ENCODE results near the gene POU6F2. TPM values are rescaled to one million over a fixed set of nuclear protein-coding genes. Genes with fewer than 3 reads are reported as not detected.

POU6F2 gene
- total RNA-seq, 1 donor from 2014 or later, result 7.9 TPM

- Mint-ChIP-seq H3K27ac (ENCODE audit: unreplicated experiment) (no peak overlapping the region), H3K36me3 (ENCODE audit: low read depth) (no peaks in the 10 kb centered on the region), H3K27me3 (ENCODE audit: low read depth) (no peaks in the 10 kb centered on the region)
These were observed 490.6 kb downstream of the POU6F2 start for GRCh38 chr7:39468261-39468660.

GRCh38 chr7:39468808-39469374 lies 491.2 kb downstream of the POU6F2 start:
- no peak overlapping the region for H3K27ac Mint-ChIP-seq (ENCODE audit: unreplicated experiment)
- no peaks in the 10 kb centered on the region for H3K9me3 Mint-ChIP-seq
- no peaks in the 10 kb centered on the region for H3K27me3 Mint-ChIP-seq (ENCODE audit: low read depth)
- H3K4me1 Mint-ChIP-seq, result peaks cover 5% of the 10 kb centered on the region
- no peak for DNase-seq (ENCODE audit: low read depth, low spot score)
- H3K36me3 Mint-ChIP-seq (ENCODE audit: low read depth), result no peaks in the 10 kb centered on the region
- H3K4me3 Mint-ChIP-seq, result no peak overlapping the region
- TF ChIP-seq, protein P1, sequence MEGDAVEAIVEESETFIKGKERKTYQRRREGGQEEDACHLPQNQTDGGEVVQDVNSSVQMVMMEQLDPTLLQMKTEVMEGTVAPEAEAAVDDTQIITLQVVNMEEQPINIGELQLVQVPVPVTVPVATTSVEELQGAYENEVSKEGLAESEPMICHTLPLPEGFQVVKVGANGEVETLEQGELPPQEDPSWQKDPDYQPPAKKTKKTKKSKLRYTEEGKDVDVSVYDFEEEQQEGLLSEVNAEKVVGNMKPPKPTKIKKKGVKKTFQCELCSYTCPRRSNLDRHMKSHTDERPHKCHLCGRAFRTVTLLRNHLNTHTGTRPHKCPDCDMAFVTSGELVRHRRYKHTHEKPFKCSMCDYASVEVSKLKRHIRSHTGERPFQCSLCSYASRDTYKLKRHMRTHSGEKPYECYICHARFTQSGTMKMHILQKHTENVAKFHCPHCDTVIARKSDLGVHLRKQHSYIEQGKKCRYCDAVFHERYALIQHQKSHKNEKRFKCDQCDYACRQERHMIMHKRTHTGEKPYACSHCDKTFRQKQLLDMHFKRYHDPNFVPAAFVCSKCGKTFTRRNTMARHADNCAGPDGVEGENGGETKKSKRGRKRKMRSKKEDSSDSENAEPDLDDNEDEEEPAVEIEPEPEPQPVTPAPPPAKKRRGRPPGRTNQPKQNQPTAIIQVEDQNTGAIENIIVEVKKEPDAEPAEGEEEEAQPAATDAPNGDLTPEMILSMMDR (conservative IDR thresholded peaks at IDR 0.05), result no peak

More at GRCh38 chr7:39468261-39468660, 490.6 kb downstream of the POU6F2 start:
- H3K4me3 Mint-ChIP-seq, result no peak overlapping the region
- peaks cover 5% of the 10 kb centered on the region for H3K4me1 Mint-ChIP-seq
- DNase-seq (ENCODE audit: low read depth, low spot score), result no peak
- no peaks in the 10 kb centered on the region for H3K9me3 Mint-ChIP-seq
- TF ChIP-seq, protein P1 (conservative IDR thresholded peaks at IDR 0.05), result no peak

DNA sequence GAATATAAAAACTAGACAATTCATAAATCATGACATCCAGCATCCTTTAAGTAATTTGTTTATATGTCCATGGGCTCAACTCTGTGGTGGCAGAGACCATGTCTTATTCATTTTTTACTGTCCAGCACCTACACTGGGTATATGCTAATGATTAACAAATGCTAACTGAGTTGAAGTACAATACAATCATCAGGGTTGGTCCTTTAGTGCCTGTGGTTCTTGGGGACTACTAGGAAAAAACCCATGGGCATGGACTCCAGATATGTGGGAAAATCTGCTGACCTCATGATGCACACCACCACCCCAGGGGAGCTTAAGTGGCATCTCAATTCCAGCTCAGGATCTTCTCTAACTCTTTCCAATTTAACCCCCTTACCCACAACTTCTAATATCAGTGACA lies 503.2 kb downstream of the POU6F2 start:
- Mint-ChIP-seq H3K4me1 (no peaks in the 10 kb centered on the region), H3K9me3 (no peaks in the 10 kb centered on the region), H3K27ac (ENCODE audit: unreplicated experiment) (no peak overlapping the region), H3K4me3 (no peak overlapping the region), H3K36me3 (ENCODE audit: low read depth) (no peaks in the 10 kb centered on the region), H3K27me3 (ENCODE audit: low read depth) (peaks cover 2% of the 10 kb centered on the region)
- DNase-seq (ENCODE audit: low read depth, low spot score), result no peak
- TF ChIP-seq, protein P1 (conservative IDR thresholded peaks at IDR 0.05), result no peak

DNA sequence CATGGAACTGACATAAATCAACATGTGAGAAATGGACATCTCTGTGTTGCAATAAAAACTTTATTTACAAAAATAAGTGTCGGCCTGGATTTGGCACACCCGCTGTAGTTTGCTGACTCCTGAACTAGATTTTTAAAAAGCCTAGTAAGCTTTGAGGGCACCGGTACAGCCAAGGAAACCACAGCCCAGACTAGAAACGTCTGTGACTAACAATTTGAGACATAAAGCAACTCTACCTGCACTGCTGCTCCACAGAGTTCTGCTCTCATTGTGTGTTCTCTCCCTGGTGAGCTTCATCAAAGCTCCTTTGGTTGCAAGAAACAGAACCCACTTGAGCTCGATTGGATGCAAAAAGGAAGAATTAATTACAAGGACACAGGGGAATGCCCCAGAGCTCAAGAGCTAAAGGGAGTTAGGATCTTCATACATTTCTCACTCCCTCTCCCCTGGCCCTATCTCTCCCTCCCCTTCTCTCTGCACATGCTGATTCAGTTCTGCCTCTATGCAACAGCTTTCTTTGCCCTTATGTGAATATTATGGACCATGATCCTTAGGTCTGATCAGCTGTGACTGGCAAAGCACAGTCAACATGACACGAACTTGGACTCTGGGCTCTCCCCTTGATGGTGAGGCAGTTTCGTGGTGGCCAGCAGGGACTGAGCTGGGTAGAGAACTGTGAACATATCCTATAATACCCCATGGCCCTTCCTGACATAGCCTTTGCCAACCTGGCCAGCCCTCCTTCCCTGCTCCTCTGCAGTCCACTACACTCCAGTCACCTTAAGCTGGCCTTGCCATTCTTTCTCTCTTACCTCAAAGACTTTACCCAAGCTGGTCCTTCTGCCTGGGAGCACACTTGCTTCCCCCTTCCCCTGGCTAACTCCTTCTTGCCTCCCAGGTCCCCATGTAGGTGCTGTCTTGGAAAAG lies 511.0 kb downstream of the POU6F2 start:
- no peak for DNase-seq (ENCODE audit: low read depth, low spot score)
- Mint-ChIP-seq H3K4me3 (no peak overlapping the region), H3K27me3 (ENCODE audit: low read depth) (no peaks in the 10 kb centered on the region), H3K27ac (ENCODE audit: unreplicated experiment) (no peak overlapping the region), H3K9me3 (no peaks in the 10 kb centered on the region), H3K36me3 (ENCODE audit: low read depth) (no peaks in the 10 kb centered on the region), H3K4me1 (no peaks in the 10 kb centered on the region)
- TF ChIP-seq, protein P1 (conservative IDR thresholded peaks at IDR 0.05), result no peak

GRCh38 chr7:39490296-39490695 lies 512.6 kb downstream of the POU6F2 start:
- H3K27me3 Mint-ChIP-seq (ENCODE audit: low read depth), result no peaks in the 10 kb centered on the region
- TF ChIP-seq, protein P1 (conservative IDR thresholded peaks at IDR 0.05), result no peak
- no peaks in the 10 kb centered on the region for H3K9me3 Mint-ChIP-seq
- H3K36me3 Mint-ChIP-seq (ENCODE audit: low read depth), result no peaks in the 10 kb centered on the region
- no peaks in the 10 kb centered on the region for H3K4me1 Mint-ChIP-seq
- H3K27ac Mint-ChIP-seq (ENCODE audit: unreplicated experiment), result no peak overlapping the region
- H3K4me3 Mint-ChIP-seq, result no peak overlapping the region
- no peak for DNase-seq (ENCODE audit: low read depth, low spot score)
